GM21737 (cell line): ENCODE measurements around the gene VEGFA.

Source experiments
- ATAC-seq: cut with Tn5 transposase; IDR thresholded peaks from one replicate; pipeline ENCODE4 v1.9.1; 2021; ENCODE audit warnings: mild to moderate bottlenecking, moderate library complexity; ENCODE audit not compliant: unreplicated experiment

VEGFA gene

DNA sequence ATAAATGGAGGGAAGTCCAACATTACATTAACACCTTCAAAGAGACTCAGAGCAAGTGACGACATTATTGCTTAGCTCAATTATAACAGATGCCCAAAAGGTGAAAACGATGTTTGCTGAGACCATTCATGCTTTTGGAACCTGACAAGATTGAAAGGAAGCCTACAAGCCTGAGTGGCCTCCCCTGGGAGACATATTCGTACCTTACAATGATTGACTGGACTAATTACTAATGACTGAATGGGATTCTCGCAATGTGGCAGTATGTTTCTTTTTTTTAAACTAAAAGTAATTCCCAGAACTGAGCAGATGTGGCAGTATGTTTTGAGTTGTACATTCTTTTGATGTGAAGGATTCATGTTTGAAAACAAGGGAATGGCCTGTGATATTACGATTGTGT is 49.9 kb downstream of the VEGFA start:
- ATAC-seq: no peak

DNA sequence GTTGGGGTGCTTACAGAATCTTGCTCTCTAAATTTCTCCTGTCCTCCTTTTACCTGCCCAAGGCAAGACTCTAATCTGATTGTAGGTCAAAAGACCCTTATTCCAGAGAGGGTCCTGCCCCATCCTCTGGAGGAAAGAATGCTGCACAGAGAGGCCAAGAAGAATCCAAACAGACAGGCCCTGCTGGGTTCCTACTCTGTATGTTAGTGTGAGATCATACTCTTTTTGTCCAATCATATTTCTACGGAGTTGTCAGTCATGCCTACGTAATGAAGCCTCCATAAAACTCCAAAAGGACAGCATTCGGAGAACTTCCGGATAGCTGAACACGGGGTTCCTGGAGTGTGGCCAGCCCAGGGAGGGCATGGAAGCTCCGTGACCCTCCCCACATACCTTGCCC is 50.5 kb downstream of the VEGFA start:
- ATAC-seq: no peak

DNA sequence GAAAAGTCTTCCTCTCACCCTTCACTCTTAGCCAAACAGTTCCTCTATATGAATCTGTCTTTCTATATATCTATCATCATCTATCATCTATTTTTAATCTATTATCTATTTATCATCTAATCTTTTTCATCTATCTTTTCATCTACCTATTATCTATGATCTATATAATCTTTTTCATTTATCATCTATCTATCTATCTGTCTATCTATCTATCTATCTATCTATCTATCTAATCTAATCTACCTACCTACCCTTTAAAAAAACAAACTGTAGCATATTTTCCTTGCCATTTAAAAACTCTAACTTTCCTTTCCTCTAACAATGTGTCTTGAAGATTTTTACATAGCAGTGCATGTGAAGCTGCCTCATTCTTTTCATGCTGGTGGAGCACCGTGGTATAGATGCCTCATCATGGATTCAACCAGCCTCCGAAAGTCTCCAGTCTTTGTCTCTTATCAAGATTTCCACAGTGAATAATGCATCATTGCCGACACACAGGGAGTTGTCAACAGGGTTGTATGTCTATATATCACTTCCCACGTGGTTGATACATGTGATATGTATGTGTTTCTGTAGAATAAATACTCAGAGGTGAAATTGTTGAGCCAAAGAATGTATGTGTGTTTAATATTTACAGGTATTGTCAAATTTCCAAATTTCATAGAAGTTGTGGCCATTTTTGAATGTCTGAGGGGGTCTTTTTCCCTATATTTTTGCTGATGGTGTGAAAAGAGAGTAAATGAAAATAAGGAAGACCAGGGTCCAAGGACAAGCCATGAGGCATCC is 51.3 kb downstream of the VEGFA start:
- no peak for ATAC-seq

DNA sequence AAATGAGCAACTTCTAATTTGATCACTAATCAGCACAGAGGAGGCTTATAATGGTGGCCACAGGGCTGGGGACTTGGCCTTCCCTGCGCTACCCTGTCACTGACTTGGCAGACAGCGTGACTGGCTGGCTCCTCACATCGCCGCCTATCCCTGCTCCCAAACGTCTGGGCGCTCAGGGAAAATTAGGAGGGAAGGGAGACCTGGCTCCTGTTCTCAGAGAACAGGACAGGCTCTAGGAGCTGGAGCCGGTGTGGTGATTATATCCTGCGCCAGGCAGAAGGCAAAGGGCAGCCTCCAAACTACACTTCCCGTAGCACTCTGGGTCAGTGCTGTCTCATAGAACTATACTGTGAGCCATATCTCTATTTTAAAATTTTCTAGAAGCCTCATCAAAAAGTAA is 53.4 kb downstream of the VEGFA start:
- ATAC-seq: no peak

DNA sequence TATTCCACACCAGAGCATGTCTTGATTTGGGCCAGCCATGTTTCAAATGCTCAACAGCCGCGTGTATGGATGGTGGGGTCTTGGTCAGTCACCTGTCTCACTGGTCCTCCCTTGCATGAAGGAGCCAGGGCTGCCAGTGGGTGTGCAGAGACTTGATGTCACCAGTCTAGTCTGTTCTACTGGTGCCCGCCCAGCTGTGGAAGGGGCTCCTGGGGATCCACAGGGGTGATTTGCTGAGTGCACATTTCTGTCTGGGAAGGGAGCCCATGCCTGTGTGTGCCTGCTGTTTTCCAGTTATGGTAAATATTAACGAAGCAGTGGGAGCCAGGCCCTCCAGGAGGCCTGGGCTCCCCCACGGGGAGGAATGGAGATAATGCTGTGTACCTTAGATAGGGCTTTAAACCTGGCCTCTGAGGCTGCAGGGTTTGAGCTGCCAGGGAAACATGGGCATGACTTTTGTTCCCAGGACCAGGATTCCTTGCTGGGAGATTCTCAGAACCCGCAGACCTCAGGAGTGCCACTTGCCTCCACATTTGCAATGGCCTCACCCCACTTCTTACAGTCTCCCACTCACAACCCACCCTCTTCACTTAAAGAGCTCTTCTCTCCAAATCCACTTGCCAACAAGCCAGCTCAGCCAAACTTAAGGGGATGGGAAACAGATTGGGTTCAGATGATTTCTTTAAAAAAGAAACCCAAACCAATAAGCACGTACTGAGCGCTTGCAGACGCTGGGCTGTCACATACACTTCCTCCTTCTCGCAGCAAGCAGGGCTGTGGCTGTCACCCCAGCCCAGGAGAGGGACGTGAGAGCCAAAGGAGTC is 54.1 kb downstream of the VEGFA start:
- ATAC-seq: no peak

DNA sequence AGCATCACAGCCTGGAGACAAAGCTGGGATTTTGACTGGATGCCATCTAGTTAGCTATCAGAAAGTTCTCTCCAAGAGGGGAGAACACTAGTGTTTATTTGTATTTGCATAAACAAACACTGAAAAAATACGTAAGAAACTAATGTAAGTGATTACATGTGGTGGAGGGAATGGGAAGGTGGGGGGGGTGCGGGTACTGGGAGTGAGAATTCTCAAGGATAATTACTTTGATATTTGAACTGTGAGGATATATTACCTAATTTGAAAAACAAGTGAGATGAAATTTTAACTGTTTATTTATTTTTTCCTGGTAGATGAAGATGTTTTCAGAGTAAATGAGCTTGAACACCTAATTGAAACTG is 54.7 kb downstream of the VEGFA start:
- no peak for ATAC-seq

DNA sequence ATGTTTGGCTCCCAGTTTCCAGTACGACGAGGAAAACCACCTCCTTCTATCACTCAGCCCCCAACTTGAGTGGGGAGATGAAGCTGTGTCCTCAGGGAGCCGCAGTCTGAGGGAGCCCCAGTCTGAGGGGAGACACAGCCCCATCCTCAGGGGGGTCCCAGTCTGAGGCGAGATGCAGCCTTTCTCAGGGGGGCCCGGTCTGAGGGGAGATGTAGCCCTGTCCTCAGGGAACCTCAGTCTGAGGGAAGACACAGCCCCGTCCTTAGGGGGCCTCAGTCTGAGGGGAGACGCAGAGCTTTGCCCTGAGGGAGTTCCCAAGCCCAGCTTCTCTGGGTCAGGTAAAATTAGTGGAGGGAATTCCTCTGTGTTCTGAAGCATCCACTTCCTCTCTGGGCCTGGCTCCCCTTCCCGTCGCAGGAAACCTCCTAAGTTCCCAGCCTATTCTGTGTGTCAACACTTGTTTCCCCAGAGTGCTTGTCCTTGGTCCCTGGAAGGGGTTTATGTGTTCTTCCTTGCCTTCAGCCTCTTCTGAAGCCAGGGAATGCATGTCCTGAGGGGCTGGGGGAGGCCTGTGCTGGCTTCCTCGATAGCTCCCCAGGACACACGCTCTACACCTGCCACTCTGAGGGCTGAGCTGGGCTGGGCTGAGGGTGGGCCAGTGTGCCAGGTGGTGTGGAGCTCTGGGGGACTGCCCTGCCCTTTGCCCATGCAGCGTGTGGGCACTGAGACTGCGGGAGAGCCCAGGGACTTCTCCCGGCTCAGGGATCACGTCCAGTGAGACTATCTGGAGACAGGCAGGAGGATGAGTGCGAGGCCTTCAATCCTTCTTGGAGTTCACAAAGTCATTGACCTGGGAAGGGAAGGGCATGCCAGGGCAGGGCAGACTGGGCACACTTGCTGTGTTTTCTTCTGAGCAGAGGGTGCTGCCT is 55.4 kb downstream of the VEGFA start:
- no peak for ATAC-seq

DNA sequence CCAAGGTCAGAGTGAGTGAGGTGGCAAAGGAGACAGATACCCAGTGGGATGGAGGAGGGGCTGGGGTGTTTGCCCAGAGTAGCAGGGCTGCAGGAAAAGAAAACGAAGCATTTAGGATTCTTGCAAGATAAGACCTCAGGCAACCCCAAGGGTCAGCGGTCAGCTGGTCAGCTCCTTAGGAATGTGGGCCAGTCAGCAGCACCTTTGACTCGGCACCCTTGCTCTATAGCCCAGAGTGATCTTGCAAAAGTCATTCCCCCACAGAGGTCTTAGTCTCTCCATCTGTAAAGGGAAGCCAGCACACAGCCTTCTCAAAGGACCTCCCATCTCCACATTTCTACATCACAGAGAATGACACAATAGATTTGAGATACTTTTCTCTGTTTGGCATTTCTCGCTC is 56.7 kb downstream of the VEGFA start:
- ATAC-seq: no peak

DNA sequence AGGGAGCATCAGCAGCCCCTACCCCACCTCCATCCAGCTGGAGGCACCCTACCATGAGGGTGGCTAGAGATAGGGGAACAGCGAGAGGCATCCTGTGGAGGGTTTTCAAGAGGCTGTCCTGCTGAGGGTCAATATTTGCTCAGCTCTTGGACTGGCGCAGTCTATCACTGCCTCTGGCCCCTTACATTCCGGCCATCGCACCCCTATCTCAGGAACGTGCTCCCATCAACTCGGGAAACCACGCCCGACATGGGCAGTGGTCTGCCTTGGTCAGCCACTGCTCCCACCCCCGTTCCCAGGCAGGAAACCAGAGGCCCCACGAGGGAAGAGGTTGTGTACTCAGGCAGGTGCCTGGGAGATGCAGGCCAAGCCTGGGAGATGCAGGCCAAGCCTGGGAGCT is 57.9 kb downstream of the VEGFA start:
- no peak for ATAC-seq

DNA sequence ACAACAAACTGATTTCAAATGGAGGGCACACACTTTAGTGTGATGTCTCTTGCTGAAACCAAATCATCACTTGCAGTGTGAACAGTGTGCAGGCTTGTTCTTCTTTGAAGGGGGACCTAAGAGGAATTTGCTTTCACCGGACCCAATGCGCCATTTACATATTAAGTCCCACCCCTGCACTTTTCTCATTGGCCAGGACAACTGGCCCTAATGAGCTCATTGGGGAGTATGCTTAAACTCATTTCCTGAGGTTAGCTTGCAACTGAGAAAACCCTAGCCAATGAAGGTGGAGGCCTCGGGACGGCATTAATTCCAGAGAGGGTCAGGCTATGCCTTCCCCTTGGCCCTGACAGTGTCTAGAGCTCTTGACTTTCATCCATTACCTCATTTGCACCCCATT is 58.7 kb downstream of the VEGFA start:
- ATAC-seq: no peak

DNA sequence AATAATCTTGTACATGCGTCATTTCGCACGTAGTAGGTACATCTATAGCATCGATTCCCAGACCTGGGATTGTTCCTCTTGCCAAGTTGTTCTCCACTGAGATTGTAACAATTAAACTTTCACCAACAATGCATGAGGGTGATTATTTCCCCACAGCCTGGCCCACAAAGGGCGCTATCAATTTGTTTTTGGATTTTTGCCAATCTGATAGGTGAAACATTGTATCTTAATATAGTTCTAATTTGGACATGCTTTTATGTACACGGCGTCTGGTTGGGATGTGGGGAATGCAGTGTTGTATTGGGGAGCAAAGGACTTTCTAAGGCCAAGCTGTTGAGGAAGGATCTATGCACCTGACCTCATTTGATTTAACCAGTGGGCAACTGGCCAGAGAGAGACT is 59.5 kb downstream of the VEGFA start:
- no peak for ATAC-seq

DNA sequence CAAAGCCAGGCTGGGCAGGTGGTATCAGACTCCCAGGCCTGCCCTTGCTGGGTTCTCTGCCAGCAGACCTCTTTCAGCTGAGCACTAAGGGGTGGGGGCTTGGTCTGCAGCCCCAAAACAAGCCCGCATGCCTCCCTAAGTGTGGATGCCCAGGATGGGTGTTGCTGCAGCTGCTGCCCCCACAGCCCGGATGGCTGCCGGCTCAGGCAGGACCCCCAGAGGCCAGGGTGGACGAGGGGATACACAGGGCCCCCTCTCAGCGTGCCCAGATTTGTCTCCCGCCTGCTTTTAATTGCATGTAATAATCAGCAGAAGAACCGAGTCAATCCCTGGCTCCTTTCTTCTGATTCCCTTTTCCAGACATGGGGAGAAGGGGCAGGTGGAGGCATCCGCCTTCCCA is 60.8 kb downstream of the VEGFA start:
- no peak for ATAC-seq

DNA sequence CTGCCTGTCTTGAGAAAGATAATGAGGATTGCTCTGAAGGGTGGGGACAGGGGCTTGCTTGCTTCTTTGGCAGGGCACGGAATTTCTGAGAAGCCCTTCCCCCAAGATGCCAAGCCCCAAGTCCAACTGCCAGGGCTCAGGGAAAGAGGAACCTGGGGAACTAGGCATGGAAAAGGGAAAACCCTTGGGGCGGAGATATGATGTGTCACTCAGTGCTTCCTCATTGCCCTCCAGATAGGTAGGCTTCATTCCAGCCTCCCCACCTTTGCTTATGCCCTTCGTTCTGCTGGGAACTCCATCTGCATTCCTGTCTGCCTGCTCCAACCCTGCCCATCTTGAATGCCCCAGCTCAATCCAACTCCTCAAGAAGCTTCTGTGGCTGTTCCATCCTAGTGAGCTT is 61.2 kb downstream of the VEGFA start:
- ATAC-seq: no peak

DNA sequence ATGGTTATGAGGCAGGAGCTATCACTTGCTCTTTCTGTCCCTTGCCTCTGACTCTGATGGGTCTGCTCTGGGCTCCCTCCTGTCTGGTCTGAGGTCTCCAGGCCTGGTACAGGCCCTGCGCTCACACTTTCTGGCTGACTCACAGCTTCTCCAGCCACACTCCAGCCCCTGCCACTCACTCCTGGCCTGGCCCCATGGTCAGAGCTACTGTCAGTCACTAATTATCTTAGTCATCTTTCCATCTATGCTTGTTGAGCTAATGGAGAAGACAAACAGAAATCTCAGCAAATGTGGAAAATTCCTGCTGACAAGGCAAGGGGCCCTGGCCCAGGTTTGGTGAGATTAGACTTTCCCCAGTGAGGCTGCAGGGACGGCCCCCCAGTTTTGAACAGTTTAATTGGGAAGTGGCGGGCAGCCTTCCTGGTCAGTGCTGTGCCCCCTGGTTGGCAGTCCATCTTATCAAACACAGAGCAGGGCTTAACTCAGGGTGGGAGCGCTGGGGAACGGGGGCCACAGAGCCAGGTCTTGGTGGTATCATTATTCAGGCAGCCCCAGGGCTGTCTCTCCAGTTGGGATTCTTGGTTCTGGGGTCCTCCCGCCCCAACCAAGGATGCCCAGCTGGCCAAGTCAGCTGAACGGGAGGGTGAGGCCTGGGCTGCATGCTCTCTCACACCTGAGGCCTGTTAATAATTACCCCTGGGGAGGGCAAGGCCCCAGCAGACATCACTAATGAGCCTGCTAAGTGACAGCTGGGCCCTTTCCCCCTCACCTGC is 63.4 kb downstream of the VEGFA start:
- no peak for ATAC-seq

DNA sequence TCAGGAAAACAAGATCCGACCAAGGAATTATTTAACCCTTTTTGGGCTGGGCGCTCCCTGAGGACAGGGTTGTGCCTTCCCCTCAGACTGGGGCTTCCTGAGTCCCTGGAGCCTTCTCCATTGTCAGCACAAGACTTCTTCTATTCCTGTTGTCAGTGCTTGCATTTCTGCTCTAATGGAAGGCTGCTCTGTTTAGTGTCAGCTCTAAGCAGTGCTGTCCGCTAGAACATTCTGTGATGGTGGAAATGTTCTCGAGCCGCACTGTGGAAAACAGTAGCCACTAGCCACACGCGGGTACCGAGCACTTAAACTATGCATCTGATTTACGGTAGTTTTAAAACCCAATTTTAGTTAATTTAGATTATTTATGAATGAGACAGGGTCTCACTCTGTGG is 64.0 kb downstream of the VEGFA start:
- ATAC-seq: no peak

DNA sequence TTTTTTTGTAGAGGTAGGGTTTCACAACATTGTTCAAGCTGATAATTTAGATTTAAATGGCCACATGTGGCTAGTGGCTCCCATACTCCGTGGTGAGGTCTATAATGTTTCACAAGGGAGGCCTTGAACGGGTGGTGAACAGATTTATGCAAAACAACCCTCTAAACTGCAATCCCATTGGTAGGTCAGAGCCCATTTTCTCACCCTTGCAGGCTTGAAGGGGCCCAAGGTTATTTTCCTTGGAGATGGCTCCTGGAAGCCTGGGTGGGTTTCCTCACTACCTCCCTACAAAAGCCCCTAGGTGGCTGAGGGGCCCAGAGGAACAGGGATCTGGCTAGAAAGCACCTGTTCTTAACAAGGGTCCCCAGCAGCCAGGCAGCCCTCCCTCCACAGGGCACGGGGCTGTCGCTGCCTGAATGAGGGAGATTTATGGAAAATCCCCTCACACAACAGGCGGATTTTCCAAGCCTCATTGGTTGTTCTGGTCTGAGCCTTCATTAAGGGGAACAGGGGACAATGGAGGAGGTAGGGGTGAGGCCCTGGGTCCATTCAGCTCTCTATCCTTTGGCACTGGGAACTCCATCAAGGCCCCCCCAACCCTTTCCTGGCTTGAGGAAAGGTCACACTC is 64.6 kb downstream of the VEGFA start:
- no peak for ATAC-seq

DNA sequence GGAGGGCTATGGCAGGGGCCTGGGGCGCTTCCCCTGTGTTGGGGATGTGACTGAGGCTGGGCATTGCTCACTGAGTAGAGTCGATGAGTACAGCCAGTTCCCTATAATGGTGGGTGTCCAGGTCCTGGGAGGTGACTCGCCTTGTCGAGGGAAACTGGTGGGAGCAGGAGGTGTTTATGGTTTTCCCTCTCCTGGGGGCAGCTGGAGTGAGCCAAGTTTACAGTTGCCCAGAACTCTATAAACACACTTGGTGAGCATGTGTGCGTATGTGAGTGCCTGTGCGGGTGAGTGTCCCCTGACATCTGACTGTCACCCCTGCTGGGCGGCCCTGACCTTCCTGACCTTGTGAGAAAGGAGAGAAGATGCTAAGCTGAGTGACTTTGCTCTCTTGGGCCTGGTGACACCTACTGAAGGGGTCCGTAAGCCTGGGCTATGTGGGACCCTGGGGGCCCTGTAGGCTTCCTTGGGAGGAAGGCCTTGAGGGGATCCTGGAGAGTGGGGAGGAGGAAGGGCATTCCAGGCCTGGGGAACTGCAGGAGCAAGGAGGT is 65.9 kb downstream of the VEGFA start:
- ATAC-seq: no peak
